Activated CD4-positive, alpha-beta T cell treated with anti-CD3 and anti-CD28 coated beads, Interleukin-2, amount 50 U/mL, for 4 hours (primary cell): ENCODE results near the gene MSMP.

ENCODE experiments used
- DNase-seq, 2 experiments: peaks; one replicate each; pipeline ENCODE4 v3.0.0-alpha.2; 2020

Gene MSMP, protein sequence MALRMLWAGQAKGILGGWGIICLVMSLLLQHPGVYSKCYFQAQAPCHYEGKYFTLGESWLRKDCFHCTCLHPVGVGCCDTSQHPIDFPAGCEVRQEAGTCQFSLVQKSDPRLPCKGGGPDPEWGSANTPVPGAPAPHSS

GRCh38 chr9:35754264-35754663 lies at the start of gene MSMP:
Gene MSMP (minus strand): TSS chr9:35754276. CDS start chr9:35754129, 147 bp downstream.
- DNase-seq = no peak

DNA sequence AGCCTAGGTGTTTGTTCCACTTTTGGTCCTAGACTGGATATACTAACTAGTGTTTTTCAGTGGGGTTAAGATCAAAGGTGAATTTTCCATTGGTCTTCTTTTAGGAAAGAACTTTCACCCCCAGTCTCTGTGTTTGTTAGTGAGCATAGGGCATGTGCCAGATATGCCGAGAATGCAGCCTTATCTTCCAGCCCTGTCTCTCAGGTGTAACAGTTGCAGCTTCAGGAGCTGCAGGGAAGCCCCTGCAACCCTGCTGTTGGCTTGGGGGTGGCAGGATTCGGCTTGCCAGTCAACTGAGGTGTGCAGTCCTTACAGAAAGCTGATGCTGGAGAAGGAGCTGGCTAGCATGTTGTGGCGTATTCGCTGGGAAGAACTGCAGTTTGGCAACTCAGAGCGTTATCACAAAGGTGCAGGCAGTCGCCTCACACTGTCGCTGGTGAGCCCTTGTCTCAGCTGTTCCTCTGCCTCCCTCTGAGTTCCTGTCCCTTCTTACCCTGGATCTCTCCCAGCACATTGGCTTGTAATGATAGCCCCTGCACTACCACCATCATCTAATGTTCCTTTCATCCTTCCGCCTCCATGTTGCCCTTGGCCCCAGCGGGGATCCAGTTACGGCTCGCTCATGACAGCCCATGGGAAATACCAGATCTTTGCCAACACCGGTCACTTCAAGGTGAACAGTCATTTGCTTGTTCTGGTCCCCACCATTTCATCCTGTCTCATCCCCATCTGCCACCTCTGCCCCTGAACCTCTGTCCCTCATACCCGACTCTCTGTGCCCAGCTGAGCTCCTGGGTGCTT lies 47.5 kb upstream of the MSMP start:
- no peak for DNase-seq

DNA sequence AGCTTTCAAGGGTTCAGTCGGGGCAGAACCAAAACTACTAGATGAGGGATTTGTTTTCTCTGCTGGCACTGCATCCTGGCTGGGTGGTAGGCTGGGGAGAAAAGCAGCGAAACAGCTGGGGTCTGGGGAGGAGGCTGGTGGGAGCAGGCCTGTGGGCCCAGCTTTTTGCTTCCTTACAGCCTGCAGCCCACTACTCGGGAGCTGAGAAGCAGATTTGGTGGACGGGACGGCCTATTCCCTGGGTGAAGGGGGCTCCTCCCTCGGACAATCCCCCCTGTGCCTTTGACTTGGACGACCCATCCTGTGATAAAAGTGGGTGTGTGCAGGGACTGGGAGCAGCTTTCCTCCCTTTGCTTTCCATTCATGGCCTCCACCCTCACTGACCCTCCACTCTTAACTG lies 46.5 kb upstream of the MSMP start:
- no peak for DNase-seq

- DNase-seq = peak in 1 of 2 experiments; percentile 12
Observed at GRCh38 chr9:35798658-35799374, 44.7 kb upstream of the MSMP start.

- DNase-seq = no peak
Observed at GRCh38 chr9:35797311-35798109, 43.4 kb upstream of the MSMP start.

GRCh38 chr9:35795695-35796094 lies 41.6 kb upstream of the MSMP start:
- DNase-seq = no peak

- DNase-seq = no peak
Observed at GRCh38 chr9:35793461-35793860, 39.4 kb upstream of the MSMP start.

GRCh38 chr9:35792826-35793225 lies 38.8 kb upstream of the MSMP start:
- DNase-seq = no peak

DNA sequence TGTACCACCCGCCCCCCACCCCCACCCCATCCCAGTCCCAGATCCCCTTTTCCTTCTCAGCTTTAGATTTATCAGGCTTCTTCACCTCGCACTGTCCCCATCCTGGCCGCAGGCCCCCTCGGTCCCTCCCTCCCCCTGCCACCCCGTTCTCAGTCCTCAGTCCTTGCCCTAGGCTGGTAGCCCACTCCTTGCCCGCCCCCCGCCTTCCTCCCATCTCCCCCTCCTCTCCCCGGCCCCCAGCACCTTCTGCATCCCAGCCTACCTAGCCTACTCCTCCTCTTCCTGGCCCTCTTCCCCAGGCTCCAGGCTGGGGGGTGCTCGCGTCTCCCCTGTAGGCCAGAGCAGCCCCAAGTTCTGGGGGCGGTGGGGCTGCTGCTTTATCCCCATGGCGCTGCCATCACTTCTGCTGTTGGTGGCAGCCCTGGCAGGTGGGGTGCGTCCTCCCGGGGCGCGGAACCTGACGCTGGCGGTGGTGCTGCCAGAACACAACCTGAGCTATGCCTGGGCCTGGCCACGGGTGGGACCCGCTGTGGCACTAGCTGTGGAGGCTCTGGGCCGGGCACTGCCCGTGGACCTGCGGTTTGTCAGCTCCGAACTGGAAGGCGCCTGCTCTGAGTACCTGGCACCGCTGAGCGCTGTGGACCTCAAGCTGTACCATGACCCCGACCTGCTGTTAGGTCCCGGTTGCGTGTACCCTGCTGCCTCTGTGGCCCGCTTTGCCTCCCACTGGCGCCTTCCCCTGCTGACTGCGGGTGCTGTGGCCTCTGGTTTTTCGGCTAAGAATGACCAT lies 38.1 kb upstream of the MSMP start:
- no peak for DNase-seq

GRCh38 chr9:35791297-35791921 lies 37.3 kb upstream of the MSMP start, which contains the start of gene NPR2:
Gene NPR2 (plus strand): TSS chr9:35791591. CDS start chr9:35792409, 818 bp downstream.
- DNase-seq = no peak

DNA sequence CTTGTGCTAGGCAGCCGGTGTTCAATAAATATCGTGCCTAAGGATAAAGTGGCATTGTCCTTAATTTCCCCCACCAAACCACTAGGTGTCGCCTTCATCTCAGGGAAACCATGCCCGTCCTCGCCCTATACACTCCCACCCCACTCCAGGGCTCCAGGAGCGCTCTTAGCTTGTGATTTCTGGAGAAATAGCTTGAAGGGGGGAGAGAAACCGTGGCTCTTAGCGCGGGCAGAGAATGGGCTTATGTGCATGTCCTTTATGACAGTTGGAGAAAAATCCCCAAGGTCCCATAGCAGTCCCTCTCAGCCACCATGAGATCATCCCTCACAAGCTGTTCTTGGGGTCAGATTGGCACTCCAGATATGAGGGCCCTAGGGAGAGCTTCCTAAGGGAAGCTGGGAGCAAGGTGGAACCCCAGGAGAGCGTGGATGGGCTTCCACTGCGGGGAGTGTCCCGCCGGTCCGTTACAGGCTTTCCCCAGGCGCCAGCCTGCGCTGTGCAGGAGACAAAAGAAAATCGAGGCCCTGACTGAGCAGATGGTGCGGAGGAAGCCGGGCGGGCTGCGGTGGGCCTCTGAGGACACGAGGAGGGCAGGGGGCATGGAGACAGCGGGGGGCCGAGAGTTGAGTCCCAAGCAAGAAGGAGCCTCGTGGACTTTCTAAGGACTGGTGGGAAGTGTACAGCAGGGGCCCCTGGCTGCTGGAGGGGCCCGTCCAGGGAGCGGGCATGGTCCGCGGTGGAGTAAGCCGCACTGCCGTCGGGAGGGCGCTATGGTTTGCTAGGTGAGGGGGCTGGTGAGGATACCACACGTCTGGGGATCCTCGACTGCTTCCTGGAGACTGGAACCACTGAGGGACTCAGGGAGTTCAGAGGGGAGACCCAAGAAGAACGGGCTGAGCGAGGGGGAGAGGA lies 36.6 kb upstream of the MSMP start:
- DNase-seq = peak; percentile 41 to 45

GRCh38 chr9:35790025-35790384 lies 35.9 kb upstream of the MSMP start:
- no peak for DNase-seq

DNA sequence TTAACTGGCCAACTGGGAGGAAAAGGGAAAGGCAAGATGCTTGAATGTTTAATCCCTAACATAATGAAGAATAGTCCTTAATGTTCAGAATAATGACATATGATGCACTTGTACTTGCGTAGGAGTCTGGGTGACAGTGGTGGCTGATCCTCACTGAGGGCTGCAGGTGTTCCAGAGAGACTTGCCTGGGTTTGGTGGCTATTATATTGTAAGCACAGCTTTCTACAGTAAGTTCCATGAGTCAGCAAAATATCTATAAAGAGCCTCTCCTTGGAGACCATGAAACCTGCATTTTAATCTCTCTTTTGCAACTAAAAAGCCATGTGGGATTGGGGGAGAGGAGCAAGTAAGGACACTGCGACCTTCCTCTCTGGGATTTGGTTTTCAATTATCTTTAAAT lies 35.5 kb upstream of the MSMP start:
- DNase-seq = no peak

DNA sequence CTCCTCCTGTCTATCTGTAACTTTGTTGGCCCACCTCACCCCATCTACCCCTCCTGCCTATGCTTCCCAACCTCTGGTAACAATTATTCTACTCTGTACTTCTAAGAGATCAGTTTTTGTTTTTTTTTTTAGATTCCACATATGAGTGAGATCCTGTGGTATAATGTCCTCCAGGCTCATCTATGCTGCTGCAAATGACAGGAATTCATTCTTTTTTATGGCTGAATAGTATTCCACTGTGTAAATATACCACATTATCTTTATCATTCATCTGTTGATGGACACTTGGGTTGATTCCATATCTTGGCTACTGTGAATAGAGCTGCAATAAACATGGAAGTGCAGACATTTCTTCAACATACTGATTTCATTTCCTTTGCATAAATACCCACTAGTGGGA lies 29.3 kb upstream of the MSMP start:
- DNase-seq = no peak

- no peak for DNase-seq
Observed at GRCh38 chr9:35781066-35781465, 27.0 kb upstream of the MSMP start.

GRCh38 chr9:35778496-35778895 lies 24.4 kb upstream of the MSMP start:
- DNase-seq = no peak

DNA sequence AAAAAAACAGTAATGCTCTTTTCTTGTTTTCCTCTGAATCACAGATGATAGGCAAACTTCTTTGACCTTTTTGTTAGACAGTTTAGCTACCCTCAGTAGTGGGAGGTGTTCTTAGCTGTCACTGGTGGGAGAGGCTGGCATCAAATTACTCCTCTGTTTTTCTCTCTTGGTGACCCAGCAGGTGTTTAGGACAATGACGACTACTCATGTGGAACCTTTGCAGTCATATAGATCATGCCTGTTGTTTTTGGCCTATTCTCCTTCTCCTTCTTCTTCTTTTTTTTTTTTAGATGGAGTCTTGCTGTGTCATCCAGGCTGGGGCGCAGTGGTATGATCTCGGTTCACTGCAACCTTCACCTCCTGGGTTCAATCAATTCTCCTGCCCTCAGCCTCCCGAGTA lies 21.9 kb upstream of the MSMP start:
- no peak for DNase-seq

GRCh38 chr9:35774907-35775635 lies 21.0 kb upstream of the MSMP start:
- no peak for DNase-seq

DNA sequence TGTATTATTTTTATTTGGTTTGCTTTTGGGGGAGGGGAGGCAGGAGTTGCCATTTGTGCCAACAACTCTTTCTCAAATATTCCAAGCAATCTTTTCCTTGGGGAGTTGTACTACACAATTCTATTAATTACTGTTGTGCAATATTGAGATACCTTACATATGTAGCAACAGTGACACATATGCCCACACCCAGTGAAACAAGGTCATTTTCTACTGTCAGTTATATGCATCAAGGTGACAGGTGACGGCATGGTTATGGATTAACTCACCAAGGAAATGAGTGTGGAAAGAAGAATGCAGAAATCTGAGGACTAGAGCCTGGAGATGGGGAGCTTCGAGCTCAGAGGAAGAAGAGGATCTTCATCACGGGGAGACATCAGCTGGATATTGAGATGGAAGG lies 17.9 kb upstream of the MSMP start:
- no peak for DNase-seq

DNA sequence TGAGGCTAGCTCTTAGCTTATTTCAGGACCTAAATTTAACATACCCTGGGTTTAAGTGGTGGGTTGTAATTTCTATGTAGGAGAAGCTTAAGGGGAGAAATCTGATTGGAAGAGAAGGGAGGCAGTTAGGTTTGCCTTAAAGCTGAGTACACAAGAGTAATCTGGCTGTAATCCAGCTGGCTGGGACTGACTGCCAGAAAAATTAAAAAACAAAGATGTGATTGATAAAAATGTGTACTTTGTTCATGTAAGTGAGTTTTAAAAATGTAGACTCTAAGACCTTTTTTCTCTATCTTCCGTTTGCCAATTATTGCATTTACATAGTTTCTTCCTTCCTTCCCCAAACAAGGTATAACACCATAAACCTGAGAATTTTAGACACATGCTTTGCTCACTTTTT lies 17.5 kb upstream of the MSMP start:
- no peak for DNase-seq
